Adipose tissue (tissue), 3 donors: ENCODE data around the gene DNAJB8. TPM values are rescaled to one million over a fixed set of nuclear protein-coding genes. Genes with fewer than 3 reads are reported as not detected.

Experiments
- polyA plus RNA-seq, 3 donors: library from polyadenylated mRNA; stranded (reverse); fragments of 200-250 nt; gene quantifications; one replicate each; pipeline ENCODE4 v1.2.3, GENCODE V29; 2013
- donor health status: healthy with polysubstance abuse.
- donor health status: Bipolar disorder and iron deficiency.
- donor health status: healthy.

Gene DNAJB8
- polyA plus RNA-seq, 3 donors: not detected

Other genes with a start within 250 kb of the DNAJB8 start
- 10 to 100 TPM in 2 of 3 donors, 1 to 10 TPM in 1; 6.4 to 26.3 (median 14.3) TPM for gene GATA2, start 26.3 kb upstream of the DNAJB8 start, polyA plus RNA-seq
- 100 to 1,000 TPM in 1 of 3 donors, 10 to 100 TPM in 2; 87.8 to 130 (median 92.0) TPM for gene RPN1, start 183.9 kb upstream of the DNAJB8 start, polyA plus RNA-seq